ENCODE data around the gene VPS45. TPM values are rescaled to one million over a fixed set of nuclear protein-coding genes. Genes with fewer than 3 reads are reported as not detected.

VPS45 gene
- total and polyA plus RNA-seq, 2 of the 13 experiments (the other 11 are each of a cell fraction or from before 2014, with no cell fraction given) = 15.2 to 25.2 TPM

DNA sequence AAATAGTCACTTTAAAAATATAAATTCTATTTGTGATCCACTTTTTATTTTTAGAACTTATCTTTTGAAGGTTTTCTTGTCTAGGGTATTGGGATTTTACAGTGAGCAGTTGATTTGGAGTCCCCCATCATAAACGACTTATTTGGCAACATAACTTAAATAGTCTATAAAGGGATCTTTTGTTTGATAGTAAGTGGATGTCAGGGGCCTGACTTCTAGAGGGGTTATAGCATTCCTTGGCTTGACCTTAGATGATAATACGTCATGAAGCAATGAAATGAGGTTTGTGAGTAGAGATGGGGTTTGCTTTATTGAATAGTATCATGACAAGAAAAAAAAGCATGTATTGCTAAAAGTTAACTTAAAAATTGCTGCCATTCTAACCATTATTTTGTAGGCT, 17.8 kb downstream of the VPS45 start:
- Histone ChIP-seq H3K36me3 (replicated peaks in 1 of 2; ENCODE audit: control insufficient read depth in 1 of 2, insufficient read depth in 2 of 2, low read length in 2 of 2) (peaks cover 4 to 24% of the 10 kb centered on the region in 2 experiments), H3K27ac (ENCODE audit: extremely low read length, insufficient read depth, low read length) (no peak overlapping the region), H3K79me2 (ENCODE audit: insufficient read depth, low read length) (no peaks in the 10 kb centered on the region), H3K27me3 (ENCODE audit: control insufficient read depth in 1 of 2, insufficient read depth in 2 of 2, low read length in 2 of 2) (no peaks in the 10 kb centered on the region), H3K9ac (ENCODE audit: insufficient read depth, low read depth, low read length) (no peak overlapping the region), H3K9me3 (ENCODE audit: low read length) (no peaks in the 10 kb centered on the region), H2AFZ (ENCODE audit: low read length) (no peak overlapping the region), H3K4me1 (ENCODE audit: insufficient read depth, low read length) (no peaks in the 10 kb centered on the region), H3K4me2 (ENCODE audit: low read depth, low read length) (no peak overlapping the region), H3K4me3 (replicated peaks in 1 of 3; ENCODE audit: insufficient read depth in 1 of 3, low read depth in 2 of 3, low read length in 3 of 3) (no peak overlapping the region), H4K20me1 (ENCODE audit: insufficient read depth, low read length) (no peaks in the 10 kb centered on the region)
- POLR2A ChIA-PET = no interaction called here
- FAIRE-seq (no peak), ATAC-seq (no peak), DNase-seq (ENCODE audit: low spot score) (no peak)
- in situ Hi-C loops (cut with HindIII; ENCODE audit: extremely low pct_ligation_motif_present, low pct_unique_long_range_greater_than_20kb) (no loop called here), intact Hi-C loops (cut with micrococcal nuclease; ENCODE audit: unreplicated experiment) (no loop called here)
- WGBS (ENCODE audit: low lambda C conversion rate) = 66% methylated on average over 2 of the region's 2 CpGs
- BruUV-seq (replicated peaks) = no TSS peak
- CTCF ChIA-PET (ENCODE audit: low intra/inter-chr PET ratio, low total read pairs) = no interaction called here
- TF ChIP-seq ZNF101 (CRISPR knock-in tag; IDR thresholded peaks at IDR 0.05; ENCODE audit: borderline replicate concordance, low read depth) = no peak
- TF ChIP-seq PLRG1 (conservative IDR thresholded peaks at IDR 0.05) = no peak
- TF ChIP-seq, protein P1, sequence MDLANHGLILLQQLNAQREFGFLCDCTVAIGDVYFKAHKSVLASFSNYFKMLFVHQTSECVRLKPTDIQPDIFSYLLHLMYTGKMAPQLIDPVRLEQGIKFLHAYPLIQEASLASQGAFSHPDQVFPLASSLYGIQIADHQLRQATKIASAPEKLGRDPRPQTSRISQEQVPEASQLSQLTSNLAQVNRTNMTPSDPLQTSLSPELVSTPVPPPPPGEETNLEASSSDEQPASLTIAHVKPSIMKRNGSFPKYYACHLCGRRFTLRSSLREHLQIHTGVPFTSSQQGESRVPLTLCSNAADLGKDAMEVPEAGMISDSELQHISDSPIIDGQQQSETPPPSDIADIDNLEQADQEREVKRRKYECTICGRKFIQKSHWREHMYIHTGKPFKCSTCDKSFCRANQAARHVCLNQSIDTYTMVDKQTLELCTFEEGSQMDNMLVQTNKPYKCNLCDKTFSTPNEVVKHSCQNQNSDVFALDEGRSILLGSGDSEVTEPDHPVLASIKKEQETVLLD (CRISPR knock-in tag; IDR thresholded peaks at IDR 0.05; ENCODE audit: low read depth) = no peak

DNA sequence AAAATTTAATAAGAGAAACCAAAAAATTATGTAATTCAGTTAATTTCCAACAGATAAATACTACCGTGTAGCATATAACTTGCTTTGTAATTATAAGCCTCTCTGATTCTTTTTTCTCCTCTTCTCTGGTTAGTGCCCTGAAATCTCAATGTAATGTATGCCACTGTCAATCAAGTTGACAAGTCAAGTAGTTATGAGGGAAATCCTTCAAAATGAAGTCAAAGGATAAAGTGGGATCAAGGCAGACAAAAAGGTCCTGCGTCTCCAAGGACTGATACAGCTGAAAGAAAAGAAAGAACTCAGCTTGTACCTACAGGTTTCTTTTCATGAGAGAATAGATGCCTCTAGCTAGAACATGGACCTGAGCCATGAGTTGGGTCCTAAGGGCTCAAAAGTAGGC, 19.8 kb downstream of the VPS45 start:
- no TSS peak for BruUV-seq (replicated peaks)
- CTCF ChIA-PET (ENCODE audit: low intra/inter-chr PET ratio, low total read pairs) = no interaction called here
- 95% methylated on average over 2 of the region's 2 CpGs for WGBS (ENCODE audit: low lambda C conversion rate)
- no peak for DNase-seq (ENCODE audit: low spot score)
- Histone ChIP-seq H3K27me3 (ENCODE audit: control insufficient read depth in 1 of 2, insufficient read depth in 2 of 2, low read length in 2 of 2) (no peaks in the 10 kb centered on the region), H3K4me1 (ENCODE audit: insufficient read depth, low read length) (no peaks in the 10 kb centered on the region), H3K4me2 (ENCODE audit: low read depth, low read length) (no peak overlapping the region), H3K9me3 (ENCODE audit: low read length) (no peaks in the 10 kb centered on the region), H3K9ac (ENCODE audit: insufficient read depth, low read depth, low read length) (no peak overlapping the region), H4K20me1 (ENCODE audit: insufficient read depth, low read length) (no peaks in the 10 kb centered on the region), H2AFZ (ENCODE audit: low read length) (no peak overlapping the region), H3K36me3 (replicated peaks in 1 of 2; ENCODE audit: control insufficient read depth in 1 of 2, insufficient read depth in 2 of 2, low read length in 2 of 2) (peaks cover 1 to 25% of the 10 kb centered on the region in 2 experiments), H3K27ac (ENCODE audit: extremely low read length, insufficient read depth, low read length) (no peak overlapping the region), H3K4me3 (replicated peaks in 1 of 3; ENCODE audit: insufficient read depth in 1 of 3, low read depth in 2 of 3, low read length in 3 of 3) (no peak overlapping the region), H3K79me2 (ENCODE audit: insufficient read depth, low read length) (no peaks in the 10 kb centered on the region)
- in situ Hi-C loops (cut with HindIII; ENCODE audit: extremely low pct_ligation_motif_present, low pct_unique_long_range_greater_than_20kb) (no loop called here), intact Hi-C loops (cut with micrococcal nuclease; ENCODE audit: unreplicated experiment) (no loop called here)
- TF ChIP-seq, protein P2, sequence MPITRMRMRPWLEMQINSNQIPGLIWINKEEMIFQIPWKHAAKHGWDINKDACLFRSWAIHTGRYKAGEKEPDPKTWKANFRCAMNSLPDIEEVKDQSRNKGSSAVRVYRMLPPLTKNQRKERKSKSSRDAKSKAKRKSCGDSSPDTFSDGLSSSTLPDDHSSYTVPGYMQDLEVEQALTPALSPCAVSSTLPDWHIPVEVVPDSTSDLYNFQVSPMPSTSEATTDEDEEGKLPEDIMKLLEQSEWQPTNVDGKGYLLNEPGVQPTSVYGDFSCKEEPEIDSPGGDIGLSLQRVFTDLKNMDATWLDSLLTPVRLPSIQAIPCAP (CRISPR knock-in tag; IDR thresholded peaks at IDR 0.05; ENCODE audit: low read depth) = no peak
- TF ChIP-seq, protein P3, sequence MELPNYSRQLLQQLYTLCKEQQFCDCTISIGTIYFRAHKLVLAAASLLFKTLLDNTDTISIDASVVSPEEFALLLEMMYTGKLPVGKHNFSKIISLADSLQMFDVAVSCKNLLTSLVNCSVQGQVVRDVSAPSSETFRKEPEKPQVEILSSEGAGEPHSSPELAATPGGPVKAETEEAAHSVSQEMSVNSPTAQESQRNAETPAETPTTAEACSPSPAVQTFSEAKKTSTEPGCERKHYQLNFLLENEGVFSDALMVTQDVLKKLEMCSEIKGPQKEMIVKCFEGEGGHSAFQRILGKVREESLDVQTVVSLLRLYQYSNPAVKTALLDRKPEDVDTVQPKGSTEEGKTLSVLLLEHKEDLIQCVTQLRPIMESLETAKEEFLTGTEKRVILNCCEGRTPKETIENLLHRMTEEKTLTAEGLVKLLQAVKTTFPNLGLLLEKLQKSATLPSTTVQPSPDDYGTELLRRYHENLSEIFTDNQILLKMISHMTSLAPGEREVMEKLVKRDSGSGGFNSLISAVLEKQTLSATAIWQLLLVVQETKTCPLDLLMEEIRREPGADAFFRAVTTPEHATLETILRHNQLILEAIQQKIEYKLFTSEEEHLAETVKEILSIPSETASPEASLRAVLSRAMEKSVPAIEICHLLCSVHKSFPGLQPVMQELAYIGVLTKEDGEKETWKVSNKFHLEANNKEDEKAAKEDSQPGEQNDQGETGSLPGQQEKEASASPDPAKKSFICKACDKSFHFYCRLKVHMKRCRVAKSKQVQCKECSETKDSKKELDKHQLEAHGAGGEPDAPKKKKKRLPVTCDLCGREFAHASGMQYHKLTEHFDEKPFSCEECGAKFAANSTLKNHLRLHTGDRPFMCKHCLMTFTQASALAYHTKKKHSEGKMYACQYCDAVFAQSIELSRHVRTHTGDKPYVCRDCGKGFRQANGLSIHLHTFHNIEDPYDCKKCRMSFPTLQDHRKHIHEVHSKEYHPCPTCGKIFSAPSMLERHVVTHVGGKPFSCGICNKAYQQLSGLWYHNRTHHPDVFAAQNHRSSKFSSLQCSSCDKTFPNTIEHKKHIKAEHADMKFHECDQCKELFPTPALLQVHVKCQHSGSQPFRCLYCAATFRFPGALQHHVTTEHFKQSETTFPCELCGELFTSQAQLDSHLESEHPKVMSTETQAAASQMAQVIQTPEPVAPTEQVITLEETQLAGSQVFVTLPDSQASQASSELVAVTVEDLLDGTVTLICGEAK (IDR thresholded peaks at IDR 0.05) = no peak
- TF ChIP-seq, protein P3 (CRISPR knock-in tag; IDR thresholded peaks at IDR 0.05) = no peak
- TF ChIP-seq RFX1 (IDR thresholded peaks at IDR 0.05) = no peak
- ATAC-seq = no peak
- no peak for FAIRE-seq
- POLR2A ChIA-PET = no interaction called here

Data from HepG2 (cell line).